ENCODE results near the gene FAM83G.
"Not testable (repeated sequence)": the region's sequence is repeated elsewhere in the genome, so short reads cannot be mapped to it uniquely, and the experiment has no call there.

FAM83G gene

DNA sequence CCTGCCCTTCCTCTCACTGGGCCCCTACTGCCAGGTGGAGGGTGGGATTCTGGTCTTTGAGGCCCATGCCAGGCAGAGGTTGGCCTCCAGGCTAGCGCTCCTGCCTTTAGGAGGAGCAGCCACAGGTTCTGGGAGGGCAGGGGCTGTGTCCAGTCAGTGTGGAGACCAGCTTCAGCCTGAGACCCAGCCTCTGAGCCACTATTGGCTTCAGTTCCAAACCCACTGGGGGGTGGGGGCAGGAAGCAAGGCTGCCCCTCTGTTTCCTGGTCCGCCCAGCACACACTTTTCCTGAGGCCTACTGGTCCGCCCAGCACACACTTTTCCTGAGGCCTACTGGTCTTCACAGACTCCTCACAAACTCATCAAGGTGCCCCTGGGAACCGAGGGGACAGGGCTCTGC is 36.2 kb downstream of the FAM83G start:
- no peak for DNase-seq (ENCODE audit: low read depth)

DNA sequence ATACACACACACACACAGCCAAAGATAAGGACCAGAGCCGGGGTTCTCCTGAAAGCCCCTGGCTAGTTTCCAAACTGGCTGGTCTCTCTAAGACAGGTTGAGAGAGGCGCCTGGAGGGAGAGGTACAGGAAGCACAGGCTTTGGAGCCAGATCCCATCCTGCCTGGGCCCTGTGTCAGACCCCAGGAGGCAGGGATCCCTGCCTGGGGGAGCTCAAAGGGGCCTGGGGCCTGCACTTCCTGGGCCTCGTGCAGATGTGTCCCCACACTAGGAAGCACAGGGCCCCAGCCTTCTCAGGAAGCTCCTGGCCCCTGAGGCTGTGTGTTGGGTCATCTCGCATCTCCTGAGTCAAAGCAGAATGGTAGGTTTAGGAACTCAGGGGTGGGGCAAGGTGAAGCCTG is 36.6 kb downstream of the FAM83G start:
- no peak for DNase-seq (ENCODE audit: low read depth)

DNA sequence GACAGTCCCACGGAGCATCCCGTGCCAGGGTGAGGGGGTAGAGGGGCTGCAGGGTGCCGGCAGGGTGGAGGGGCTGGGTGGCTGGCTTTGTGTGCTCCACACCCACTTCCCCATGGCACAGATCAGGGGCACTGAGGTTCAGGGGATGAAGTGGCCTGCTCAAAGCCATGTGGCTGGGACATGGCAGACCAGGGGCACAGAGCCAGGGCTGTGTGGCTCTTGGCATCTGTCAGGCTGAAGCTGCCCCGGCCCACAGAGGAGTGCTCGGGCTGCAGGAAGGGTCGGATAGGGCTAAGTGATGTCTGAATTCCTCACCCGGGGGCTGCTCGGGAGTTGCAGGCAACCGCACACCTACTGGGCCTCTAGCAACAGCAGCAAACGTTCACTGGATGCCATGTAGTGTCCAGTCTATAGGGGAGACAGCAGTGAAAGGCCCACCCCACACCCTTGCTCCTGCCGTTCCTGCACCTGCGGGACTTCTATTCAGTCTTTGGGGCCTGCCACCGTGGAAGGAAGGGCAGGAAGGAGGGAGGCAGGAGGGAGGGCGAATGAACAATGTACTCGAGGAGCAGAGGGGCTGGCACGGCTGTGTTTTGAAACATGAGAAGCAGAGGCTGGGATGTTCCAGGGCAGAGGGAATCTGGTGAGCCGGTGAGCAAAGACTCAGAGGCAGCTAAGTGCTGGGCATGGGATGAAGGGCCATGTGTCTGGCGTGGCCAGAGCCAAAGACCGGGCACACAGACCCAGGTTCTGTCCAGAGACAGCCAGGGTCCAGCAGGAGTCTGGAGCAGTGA is 37.5 kb downstream of the FAM83G start:
- DNase-seq (ENCODE audit: low read depth) = no peak

DNA sequence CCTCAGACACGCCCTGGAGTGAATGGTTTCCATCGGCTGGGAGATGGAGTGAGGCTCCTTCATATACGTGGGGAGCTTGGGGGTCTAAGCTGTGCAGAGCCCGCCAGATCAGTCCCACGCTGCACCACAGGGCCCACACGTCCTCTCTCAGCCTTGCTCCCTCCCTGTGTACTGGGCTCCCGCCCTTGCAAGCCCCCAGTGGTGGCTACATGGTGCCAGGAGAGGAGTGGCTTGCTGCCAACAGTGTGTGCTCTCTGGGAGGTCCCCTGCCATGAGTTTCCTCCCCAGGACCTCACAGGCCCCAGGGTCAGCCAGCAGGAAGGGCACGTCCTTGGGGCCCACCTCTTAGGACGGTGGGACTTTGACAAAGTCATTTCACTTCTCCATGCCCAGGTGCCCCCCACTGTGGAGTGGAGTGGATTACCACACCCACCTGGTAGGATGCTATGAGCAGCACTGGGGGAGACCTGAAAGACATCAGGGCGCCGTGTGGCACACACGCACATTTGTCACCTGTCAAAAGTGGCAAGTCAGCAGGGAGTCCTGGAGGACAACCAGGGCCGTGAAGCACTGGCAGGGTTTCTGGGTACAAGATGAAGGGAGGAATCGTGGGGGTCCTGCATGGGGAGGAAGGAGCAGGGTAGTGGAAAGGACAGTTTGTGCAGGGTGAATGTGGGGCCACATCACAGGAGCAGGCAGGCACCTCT is 38.9 kb downstream of the FAM83G start:
- DNase-seq (ENCODE audit: low read depth) = no peak

DNA sequence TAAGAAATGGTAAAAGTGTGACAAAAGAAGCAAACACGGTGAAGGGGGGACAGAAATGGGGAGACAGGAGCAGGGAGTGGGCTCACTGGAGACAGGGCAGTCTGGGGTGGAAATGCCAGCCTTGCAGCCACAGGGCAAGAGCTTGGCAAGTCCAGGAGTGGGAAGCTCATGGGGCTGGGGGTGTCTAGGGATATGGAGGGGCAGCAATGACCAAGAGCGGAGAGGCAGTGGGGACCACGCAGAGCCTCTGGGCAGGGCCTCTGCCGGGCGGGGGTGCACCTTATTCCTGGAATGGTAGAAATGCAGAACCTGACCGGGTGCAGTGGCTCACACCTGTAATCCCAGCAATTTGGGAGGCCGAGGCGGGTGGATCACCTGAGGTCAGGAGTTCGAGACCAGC is 40.0 kb downstream of the FAM83G start:
- no peak for DNase-seq (ENCODE audit: low read depth)

DNA sequence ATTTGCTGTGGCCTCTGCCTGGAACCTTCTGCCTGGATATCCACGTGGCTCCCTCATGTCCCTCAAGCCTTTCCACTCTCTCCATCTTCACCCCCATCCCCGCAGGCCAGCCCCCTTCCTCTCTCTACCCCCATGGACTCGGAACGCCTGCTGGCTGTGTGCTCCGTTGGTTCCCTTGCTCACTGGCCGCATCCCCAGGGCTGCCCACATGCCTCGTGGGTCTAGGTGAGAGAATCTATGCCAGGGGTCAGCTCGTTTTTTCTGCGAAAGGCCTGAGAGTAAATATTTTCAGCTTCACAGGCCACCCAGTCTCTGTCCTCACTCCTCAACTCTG is 40.6 kb downstream of the FAM83G start:
- DNase-seq (ENCODE audit: low read depth) = no peak

DNA sequence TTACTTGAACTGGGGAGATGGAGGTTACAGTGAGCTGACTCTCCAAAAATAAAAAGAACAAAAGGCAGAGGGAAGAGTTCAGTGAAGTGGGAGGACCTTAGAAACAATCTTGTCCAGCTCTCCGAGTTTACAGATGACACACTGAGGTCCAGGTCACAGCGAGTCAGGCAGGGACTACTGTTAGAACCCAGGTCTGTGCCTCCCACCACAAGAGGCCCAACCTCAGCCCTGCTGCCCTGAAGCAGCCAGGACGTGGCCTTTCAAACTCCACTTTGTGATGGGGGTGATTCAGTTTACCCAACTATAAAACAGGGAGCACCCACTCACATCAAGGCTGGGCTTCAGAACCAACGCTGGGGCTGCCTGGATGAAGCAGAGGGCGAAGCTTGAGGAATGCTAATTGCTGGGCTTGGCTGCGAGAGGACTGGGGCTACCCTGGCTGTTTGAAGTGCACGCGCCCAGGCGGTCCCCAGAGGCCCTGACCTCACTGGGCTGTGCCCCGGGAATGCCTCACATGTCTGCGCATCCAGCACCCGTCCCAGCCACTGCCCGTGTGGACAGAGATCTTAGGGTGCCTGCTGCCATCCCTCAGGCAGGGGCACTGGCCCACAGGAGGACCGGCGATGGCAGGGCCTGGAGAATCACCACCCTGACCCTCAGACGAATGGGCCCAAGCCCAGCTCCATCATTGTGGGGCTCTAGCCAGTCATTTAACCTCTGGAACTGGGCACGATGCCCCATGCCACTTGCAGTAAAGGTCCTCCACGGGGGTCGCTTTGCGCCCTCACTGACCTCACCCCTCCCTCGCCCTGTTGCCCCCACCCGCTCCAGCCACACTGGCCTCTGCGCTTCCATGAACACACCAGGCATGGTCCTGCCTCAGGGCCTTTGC is 41.2 kb downstream of the FAM83G start:
- no peak for DNase-seq (ENCODE audit: low read depth)

DNA sequence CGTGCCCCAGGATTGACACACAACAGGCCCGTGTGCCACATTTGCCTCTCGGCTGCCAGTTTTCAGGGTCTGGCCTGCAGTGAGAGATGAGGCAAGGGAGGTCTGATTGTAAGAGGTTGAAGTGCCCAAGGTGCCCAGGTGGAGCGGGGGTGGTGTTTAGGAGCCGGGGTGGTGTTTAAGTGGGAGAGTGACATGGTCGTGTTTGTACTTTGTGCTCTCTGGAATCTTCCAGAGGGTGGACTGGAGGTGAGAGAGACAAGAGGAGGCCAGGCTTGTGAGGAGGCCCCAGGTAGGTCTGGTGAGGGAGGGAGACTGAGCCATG is 42.1 kb downstream of the FAM83G start:
- no peak for DNase-seq (ENCODE audit: low read depth)

DNA sequence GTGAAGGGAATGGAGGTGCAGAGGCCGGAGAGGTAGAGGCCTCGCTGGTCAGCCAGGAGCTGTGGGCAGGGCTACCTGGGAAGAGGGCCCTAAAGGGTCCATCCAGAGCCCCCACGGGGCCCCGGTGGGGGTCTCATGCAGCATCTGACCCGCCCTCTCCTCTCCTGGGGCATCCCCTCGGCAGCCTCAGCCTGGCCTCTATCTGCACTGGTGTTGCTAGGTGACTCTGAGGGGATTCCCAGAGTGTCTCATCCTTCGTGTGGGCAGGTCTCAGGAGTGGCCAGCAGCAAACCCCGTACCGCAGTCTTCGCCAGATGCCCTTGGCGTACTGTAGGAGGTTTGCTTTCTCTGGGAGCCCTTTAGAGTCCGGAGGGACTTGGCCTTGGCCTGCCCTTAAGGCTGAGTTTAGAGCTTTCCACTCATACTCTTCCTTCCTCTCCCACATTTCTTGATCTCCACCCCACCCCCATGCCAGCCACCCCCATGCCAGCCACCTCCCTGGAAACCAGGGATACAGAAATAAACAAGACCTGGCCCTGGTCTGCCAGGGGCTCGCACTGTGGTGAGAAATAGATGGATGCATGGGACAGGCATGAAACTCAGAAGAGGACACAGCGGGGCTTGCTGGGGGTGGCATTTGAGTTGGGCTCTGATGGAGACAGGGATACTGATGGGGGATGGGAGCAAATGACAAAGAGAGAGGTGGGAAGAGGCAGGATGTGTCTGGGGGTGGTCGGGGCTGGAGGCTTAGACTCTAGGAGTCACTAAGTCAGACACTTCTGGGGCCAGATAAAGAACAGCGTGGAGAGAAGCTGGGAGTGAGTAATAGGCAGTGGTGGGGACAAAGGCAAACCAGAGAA is 42.7 kb downstream of the FAM83G start:
- DNase-seq (ENCODE audit: low read depth) = no peak

DNA sequence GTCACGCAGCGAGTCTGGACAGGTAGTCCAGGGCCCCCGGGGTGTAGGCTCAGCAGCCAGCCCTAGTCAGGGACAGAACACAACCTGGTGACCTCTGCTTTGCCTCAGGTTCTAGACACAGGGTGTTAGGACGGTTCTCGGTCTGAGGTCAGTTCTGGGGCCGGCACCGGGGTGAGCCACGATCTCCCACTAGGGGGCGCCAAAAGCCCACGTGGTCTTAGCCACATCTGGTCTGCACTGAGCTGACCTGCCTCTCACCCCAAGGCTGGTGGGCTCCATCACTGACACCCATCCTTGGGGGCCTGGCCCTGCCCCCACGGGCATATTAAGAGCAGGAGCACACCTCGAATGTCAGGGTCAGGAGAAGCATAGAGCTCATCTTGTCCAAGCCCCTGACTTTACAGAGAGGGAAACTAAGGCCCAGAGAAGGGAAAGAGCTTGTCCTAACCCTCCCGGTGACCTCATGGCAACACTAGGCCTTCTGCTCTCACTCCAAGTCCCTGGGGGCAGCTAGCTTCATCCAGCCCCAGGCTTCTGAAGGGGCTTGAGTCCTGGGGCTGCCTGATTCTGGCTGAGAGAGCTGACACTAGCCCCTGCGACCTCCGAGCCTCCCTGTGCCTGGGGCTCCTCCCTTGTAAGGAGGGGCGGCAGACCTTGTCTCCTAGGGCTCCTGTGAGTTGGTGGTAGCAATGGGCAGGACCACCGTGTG is 43.6 kb downstream of the FAM83G start:
- DNase-seq (ENCODE audit: low read depth) = peak; percentile 64

DNA sequence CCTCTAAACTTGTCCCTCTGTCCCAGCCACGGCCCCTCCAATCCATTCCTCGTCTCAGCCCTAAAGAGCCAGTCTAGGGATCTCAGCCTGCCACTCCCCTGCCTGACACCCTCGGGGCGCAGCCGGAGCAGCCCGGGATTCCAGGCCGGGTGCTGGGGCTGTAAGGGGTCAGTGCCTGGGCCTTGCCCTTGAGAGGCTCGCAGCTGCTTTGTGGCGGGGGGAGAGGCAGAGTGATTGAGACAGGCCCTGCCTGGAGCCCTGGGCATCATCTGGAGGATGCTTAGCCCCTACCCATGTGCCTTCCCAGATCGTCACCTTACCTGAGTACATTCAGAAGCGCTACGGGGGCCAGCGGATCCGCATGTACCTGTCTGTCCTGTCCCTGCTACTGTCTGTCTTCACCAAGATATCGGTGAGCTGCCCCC is 44.3 kb downstream of the FAM83G start:
- no peak for DNase-seq (ENCODE audit: low read depth)

DNA sequence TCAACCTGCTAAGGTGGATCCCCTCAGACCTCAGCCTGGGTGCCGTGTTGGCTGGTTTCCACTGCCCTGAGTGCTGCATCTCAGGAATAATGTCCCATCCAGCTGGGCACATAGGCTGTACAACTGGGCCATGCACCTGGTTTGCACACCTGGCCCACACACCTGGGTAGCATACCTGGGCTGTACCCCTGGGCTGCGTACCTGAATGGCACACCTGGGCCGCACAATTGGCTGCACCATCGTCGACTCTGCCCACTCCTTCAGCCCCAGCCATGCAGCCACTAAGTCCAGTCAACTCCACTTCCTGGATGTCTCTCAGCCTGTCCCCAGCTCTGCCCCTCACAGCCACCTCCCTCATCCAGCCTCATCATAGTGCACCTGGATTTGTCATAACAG is 44.7 kb downstream of the FAM83G start:
- DNase-seq (ENCODE audit: low read depth) = no peak

DNA sequence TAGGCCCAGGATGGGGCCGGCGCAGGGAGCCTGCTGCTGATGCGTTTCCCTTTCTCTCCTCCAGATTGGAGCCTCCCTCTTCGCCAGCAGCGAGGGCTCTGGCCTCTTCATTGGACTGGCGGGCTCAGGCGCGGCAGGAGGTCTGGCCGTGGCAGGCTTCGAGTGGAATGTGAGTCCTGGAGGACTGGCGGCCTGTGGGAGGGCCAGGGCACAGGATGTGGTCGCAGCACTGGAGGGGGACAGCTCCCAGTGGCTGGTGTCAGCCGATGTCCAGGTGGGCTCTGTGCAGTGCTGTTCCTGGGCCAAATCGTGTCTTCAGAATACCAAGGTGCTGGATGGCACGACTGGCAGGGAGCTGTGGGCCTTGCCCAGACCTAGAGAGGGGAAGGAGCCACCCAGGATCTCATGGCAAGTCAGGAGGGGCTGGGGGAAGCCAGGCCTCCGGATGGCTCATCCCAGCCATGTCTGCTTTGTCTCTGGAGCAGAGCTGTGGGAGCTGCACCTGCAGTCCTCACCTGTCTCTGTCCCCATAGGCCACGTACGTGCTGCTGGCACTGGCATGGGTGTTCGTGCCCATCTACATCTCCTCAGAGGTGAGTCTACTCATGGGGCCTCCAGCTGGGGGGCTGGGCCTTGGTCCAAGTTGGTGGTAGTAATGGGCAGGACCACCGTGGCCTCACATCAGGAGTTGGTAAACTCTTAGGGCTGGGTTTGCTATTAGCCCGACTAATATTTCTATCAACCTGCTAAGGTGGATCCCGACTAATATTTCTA is 45.3 kb downstream of the FAM83G start:
- no peak for DNase-seq (ENCODE audit: low read depth)

DNA sequence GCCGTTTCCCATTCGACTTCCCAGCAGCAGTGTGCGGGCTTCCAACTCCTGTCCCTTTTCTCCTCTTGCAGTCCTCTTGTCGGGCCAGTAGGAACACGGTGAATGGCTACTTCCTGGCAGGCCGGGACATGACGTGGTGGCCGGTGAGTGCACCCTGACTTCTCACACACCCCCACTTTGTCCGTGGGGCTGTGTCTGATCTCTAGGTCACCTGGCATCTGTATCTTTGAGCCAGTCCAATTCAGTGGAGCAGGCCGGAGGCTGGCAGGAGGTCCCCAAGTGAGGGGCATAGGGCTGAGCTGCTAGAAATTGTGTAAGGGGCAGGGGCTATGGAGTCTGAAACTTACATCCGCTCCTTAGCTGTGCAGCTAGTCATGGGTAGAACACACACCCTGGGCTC is 46.0 kb downstream of the FAM83G start:
- DNase-seq (ENCODE audit: low read depth) = no peak

DNA sequence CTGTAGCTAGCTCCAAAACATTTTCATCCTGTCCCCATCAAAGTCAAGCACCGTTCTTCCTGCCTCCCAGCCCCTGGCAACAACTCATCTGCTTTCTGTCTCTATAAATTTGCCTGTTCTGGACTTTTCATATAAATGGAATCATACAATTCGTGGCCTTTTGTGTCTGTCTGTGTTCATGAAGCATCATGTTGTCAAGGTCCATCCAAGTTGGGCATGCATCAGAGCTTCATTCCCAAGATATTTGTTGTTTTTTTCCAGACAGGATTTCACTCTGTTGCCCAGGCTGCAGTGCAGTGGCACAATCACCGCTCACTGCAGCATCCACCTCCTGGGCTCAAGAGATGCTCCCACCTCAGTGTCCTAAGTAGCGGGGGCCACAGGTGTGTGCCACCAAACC is 46.7 kb downstream of the FAM83G start:
- no peak for DNase-seq (ENCODE audit: low read depth)

DNA sequence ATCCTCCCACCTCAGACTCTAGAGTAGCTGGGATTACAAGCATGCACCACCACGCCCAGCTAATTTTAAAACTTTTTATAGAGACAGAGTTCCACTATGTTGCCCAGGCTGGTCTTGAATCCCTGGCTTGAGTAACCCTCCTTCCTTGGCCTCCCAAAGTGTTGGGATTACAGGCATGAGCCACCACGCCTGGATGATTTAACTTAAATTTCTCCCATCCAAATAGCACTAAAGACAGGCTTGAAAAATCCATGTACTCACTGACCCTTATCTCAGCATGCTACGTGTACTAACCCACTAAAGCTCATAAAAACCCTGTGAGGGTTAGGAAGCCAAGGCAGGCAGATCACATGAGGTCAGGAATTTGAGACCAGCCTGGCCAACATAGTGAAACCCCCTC is 48.0 kb downstream of the FAM83G start:
- DNase-seq (ENCODE audit: low read depth) = no peak

DNA sequence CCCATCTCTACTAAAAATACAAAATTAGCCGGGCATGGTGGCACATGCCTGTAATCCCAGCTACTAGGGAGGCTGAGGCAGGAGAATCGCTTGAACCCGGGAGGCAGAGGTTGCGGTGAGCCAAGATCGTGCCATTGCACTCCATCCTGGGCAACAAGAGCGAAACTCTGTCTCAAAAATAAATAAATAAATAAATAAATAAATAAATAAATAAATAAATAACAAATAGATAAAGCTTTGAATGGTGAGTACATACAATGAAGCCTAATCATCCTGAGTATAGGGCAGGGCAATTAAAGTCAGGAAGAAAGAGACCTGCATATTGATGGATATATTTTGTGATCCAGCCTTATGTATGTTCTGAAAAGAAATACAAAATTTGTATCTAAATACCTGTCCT is 48.5 kb downstream of the FAM83G start:
- not testable (repeated sequence) for DNase-seq (ENCODE audit: low read depth)

DNA sequence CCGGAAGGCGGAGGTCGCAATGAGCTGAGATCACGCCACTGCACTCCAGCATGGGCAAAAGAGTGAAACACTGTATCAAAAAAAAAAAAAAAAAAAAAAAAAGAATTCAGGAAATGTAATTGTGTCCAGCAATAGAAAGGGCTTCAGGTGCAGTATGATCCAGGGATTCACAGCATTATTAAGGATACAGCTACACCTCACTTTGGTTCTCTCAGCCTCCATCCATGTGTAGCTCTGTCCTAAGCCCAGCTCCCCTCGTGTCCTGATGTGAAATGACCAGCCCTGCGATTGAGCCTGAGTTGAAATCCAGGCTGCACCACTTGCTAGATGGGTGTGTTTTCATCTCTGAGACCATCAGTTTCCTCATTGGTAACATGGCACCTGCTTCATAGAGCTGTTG is 49.6 kb downstream of the FAM83G start:
- no peak for DNase-seq (ENCODE audit: low read depth)

DNA sequence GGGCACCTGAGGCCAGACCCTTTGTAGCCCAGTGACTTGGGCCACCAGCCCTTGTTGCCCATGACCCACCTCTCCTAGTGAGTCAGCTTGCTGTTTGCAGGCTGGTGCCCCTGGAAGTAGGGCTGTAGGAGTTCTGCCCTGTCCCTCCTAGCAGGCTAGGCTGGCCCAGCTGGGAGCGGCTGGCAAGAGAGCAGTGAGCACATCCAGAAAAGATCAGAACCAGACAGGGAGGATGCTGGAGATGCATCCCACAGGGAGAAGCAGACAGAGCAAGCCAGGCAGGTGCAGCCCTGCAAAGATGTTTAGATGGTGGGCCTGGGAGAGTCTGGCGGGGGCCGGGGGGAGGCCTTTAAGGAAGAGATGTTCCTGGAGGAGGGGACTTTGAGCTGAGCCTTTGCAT is 50.2 kb downstream of the FAM83G start:
- no peak for DNase-seq (ENCODE audit: low read depth)

DNA sequence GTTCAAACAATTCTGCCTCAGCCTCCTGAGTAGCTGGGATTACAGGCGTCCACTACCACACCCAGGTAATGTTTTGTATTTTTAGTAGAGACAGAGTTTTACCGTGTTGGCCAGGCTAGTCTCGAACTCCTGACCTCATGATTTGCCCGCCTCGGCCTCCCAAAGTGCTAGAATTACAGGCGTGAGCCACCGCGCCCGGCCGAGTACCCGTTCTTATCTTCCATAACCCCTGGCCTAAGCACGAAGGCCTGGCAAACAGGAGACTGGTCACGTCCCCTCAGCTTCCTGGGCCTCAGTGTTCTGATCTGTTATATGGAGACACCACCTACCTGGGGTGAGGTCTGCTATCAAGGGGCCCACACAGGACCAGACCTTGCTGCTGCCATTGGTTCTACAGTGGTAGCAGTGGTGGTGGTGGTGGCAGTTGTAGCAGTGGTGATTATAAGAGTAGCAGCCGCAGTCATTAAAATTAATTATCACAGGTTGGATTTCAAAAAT is 51.3 kb downstream of the FAM83G start:
- DNase-seq (ENCODE audit: low read depth) = no peak
